ENCODE measurements around the gene OSGIN1.

Gene OSGIN1

GRCh38 chr16:83992624-83993023 lies 39.6 kb downstream of the OSGIN1 start:
- Histone ChIP-seq H3K79me2 (ENCODE audit: insufficient read depth, low read length) (no peaks in the 10 kb centered on the region), H3K27ac (ENCODE audit: low read length) (no peak overlapping the region), H3K9me3 (ENCODE audit: insufficient read depth, low read length, severe bottlenecking) (no peaks in the 10 kb centered on the region), H2AFZ (ENCODE audit: low read depth, low read length) (no peak overlapping the region), H3K9ac (ENCODE audit: low read depth, low read length) (no peak overlapping the region), H3K36me3 (ENCODE audit: insufficient read depth, low read length) (no peaks in the 10 kb centered on the region), H3K27me3 (ENCODE audit: insufficient read depth, low read length, poor library complexity) (peaks cover 22% of the 10 kb centered on the region), H4K20me1 (ENCODE audit: insufficient read depth, low read length) (no peaks in the 10 kb centered on the region), H3K4me3 (ENCODE audit: low read depth in 1 of 2, low read length in 2 of 2) (no peak overlapping the region), H3K4me1 (ENCODE audit: insufficient read depth, low read length) (no peaks in the 10 kb centered on the region), H3K4me2 (ENCODE audit: insufficient read depth, low read length) (no peak overlapping the region)
- DNase-seq (no peak), ATAC-seq (ENCODE audit: insufficient read depth, low read depth) (no peak)
- TF ChIP-seq CTCF (IDR thresholded peaks at IDR 0.05; ENCODE audit: borderline replicate concordance, extremely low read depth, low read length, poor library complexity, severe bottlenecking) (no peak), EZH2 (IDR thresholded peaks at IDR 0.05; ENCODE audit: borderline replicate concordance, low read depth, low read length, severe bottlenecking) (no peak)

GRCh38 chr16:83994087-83994486 lies 41.0 kb downstream of the OSGIN1 start:
- H3K4me2 ChIP-seq (ENCODE audit: insufficient read depth, low read length), result no peak overlapping the region
- no peak for TF ChIP-seq EZH2 (IDR thresholded peaks at IDR 0.05; ENCODE audit: borderline replicate concordance, low read depth, low read length, severe bottlenecking)
- no peak for TF ChIP-seq CTCF (IDR thresholded peaks at IDR 0.05; ENCODE audit: borderline replicate concordance, extremely low read depth, low read length, poor library complexity, severe bottlenecking)
- H2AFZ ChIP-seq (ENCODE audit: low read depth, low read length), result no peak overlapping the region
- no peak overlapping the region for H3K9ac ChIP-seq (ENCODE audit: low read depth, low read length)
- H3K79me2 ChIP-seq (ENCODE audit: insufficient read depth, low read length), result no peaks in the 10 kb centered on the region
- H3K4me1 ChIP-seq (ENCODE audit: insufficient read depth, low read length), result no peaks in the 10 kb centered on the region
- peak; percentile 85 for ATAC-seq (ENCODE audit: insufficient read depth, low read depth)
- peak; percentile 52 for DNase-seq
- no peaks in the 10 kb centered on the region for H3K36me3 ChIP-seq (ENCODE audit: insufficient read depth, low read length)
- H3K27ac ChIP-seq (ENCODE audit: low read length), result no peak overlapping the region
- H3K4me3 ChIP-seq (ENCODE audit: low read depth in 1 of 2, low read length in 2 of 2), result no peak overlapping the region
- peaks cover 16% of the 10 kb centered on the region for H3K27me3 ChIP-seq (ENCODE audit: insufficient read depth, low read length, poor library complexity)
- no peaks in the 10 kb centered on the region for H3K9me3 ChIP-seq (ENCODE audit: insufficient read depth, low read length, severe bottlenecking)
- no peaks in the 10 kb centered on the region for H4K20me1 ChIP-seq (ENCODE audit: insufficient read depth, low read length)

- no peaks in the 10 kb centered on the region for H3K36me3 ChIP-seq (ENCODE audit: insufficient read depth, low read length)
- no peak overlapping the region for H3K27ac ChIP-seq (ENCODE audit: low read length)
- ATAC-seq (ENCODE audit: insufficient read depth, low read depth) (no peak), DNase-seq (no peak)
- no peak overlapping the region for H3K4me3 ChIP-seq (ENCODE audit: low read depth in 1 of 2, low read length in 2 of 2)
- H2AFZ ChIP-seq (ENCODE audit: low read depth, low read length), result no peak overlapping the region
- TF ChIP-seq CTCF (IDR thresholded peaks at IDR 0.05; ENCODE audit: borderline replicate concordance, extremely low read depth, low read length, poor library complexity, severe bottlenecking) (no peak), EZH2 (IDR thresholded peaks at IDR 0.05; ENCODE audit: borderline replicate concordance, low read depth, low read length, severe bottlenecking) (no peak)
- H3K79me2 ChIP-seq (ENCODE audit: insufficient read depth, low read length), result no peaks in the 10 kb centered on the region
- H3K9ac ChIP-seq (ENCODE audit: low read depth, low read length), result no peak overlapping the region
- H3K27me3 ChIP-seq (ENCODE audit: insufficient read depth, low read length, poor library complexity), result peaks cover 13% of the 10 kb centered on the region
- H3K4me2 ChIP-seq (ENCODE audit: insufficient read depth, low read length), result no peak overlapping the region
- no peaks in the 10 kb centered on the region for H3K4me1 ChIP-seq (ENCODE audit: insufficient read depth, low read length)
- H4K20me1 ChIP-seq (ENCODE audit: insufficient read depth, low read length), result no peaks in the 10 kb centered on the region
- no peaks in the 10 kb centered on the region for H3K9me3 ChIP-seq (ENCODE audit: insufficient read depth, low read length, severe bottlenecking)
These were observed 41.7 kb downstream of the OSGIN1 start for GRCh38 chr16:83994703-83995102.

- no peak for ATAC-seq (ENCODE audit: insufficient read depth, low read depth)
- no peaks in the 10 kb centered on the region for H3K9me3 ChIP-seq (ENCODE audit: insufficient read depth, low read length, severe bottlenecking)
- H3K36me3 ChIP-seq (ENCODE audit: insufficient read depth, low read length), result no peaks in the 10 kb centered on the region
- TF ChIP-seq CTCF (IDR thresholded peaks at IDR 0.05; ENCODE audit: borderline replicate concordance, extremely low read depth, low read length, poor library complexity, severe bottlenecking), result no peak
- TF ChIP-seq EZH2 (IDR thresholded peaks at IDR 0.05; ENCODE audit: borderline replicate concordance, low read depth, low read length, severe bottlenecking), result no peak
- H3K79me2 ChIP-seq (ENCODE audit: insufficient read depth, low read length), result no peaks in the 10 kb centered on the region
- H3K27me3 ChIP-seq (ENCODE audit: insufficient read depth, low read length, poor library complexity), result peaks cover 13% of the 10 kb centered on the region
- H4K20me1 ChIP-seq (ENCODE audit: insufficient read depth, low read length), result no peaks in the 10 kb centered on the region
- no peak overlapping the region for H3K4me3 ChIP-seq (ENCODE audit: low read depth in 1 of 2, low read length in 2 of 2)
- H3K4me2 ChIP-seq (ENCODE audit: insufficient read depth, low read length), result no peak overlapping the region
- H3K27ac ChIP-seq (ENCODE audit: low read length), result no peak overlapping the region
- H3K4me1 ChIP-seq (ENCODE audit: insufficient read depth, low read length), result no peaks in the 10 kb centered on the region
- no peak overlapping the region for H3K9ac ChIP-seq (ENCODE audit: low read depth, low read length)
- no peak for DNase-seq
- no peak overlapping the region for H2AFZ ChIP-seq (ENCODE audit: low read depth, low read length)
These were observed 42.7 kb downstream of the OSGIN1 start for GRCh38 chr16:83995754-83996153.
